KMS-11 (cell line): ENCODE data around the gene ATE1.

Experiments used
- H2AFZ ChIP-seq: fragments of 200-600 bp; sonication (generic); 2 replicates; pipeline ENCODE4 v1.6.1; 2016; ENCODE audit warnings: antibody characterized with exemption, mixed run types, low read depth
- H3K27ac ChIP-seq: fragments of 200-600 bp; sonication (generic); 2 replicates; pipeline ENCODE4 v1.6.1; 2016; ENCODE audit warnings: mild to moderate bottlenecking, mixed run types
- H3K27me3 ChIP-seq: fragments of 200-600 bp; sonication (generic); 2 replicates; pipeline ENCODE4 v1.6.1; 2017; ENCODE audit warnings: mild to moderate bottlenecking, low read depth, mixed run types, moderate library complexity; ENCODE audit not compliant: insufficient read depth
- H3K36me3 ChIP-seq: fragments of 200-600 bp; sonication (generic); 2 replicates; pipeline ENCODE4 v1.6.1; 2017; ENCODE audit warnings: mild to moderate bottlenecking, mixed run types; ENCODE audit not compliant: insufficient read depth
- H3K4me1 ChIP-seq: fragments of 200-600 bp; sonication (generic); 2 replicates; pipeline ENCODE4 v1.6.1; 2016; ENCODE audit warnings: mild to moderate bottlenecking, low read depth, mixed run types; ENCODE audit not compliant: poor library complexity, severe bottlenecking
- H3K4me2 ChIP-seq: fragments of 200-600 bp; sonication (generic); 2 replicates; pipeline ENCODE4 v1.7.0; 2016; ENCODE audit warnings: mild to moderate bottlenecking, mixed run types
- H3K4me3 ChIP-seq: fragments of 200-600 bp; sonication (generic); IDR thresholded peaks from 2 replicates; pipeline ENCODE4 v1.6.1; 2017; ENCODE audit warnings: low read depth, low read length, mixed read lengths; ENCODE audit not compliant: insufficient read depth
- H3K79me2 ChIP-seq: fragments of 200-600 bp; sonication (generic); 2 replicates; pipeline ENCODE4 v1.6.1; 2016; ENCODE audit warnings: low read depth, mixed run types; ENCODE audit not compliant: insufficient read depth
- H3K9ac ChIP-seq: fragments of 200-600 bp; sonication (generic); 2 replicates; pipeline ENCODE4 v1.6.1; 2016; ENCODE audit warnings: mild to moderate bottlenecking, mixed run types
- H4K20me1 ChIP-seq: fragments of 200-600 bp; sonication (generic); 2 replicates; pipeline ENCODE4 v1.6.1; 2016; ENCODE audit warnings: mild to moderate bottlenecking, mixed run types; ENCODE audit not compliant: insufficient read depth
- CTCF ChIP-seq: fragments of 200-600 bp; sonication (generic); conservative IDR thresholded peaks from 2 replicates; pipeline ENCODE4 v1.6.1; 2017; ENCODE audit warnings: low read depth, mild to moderate bottlenecking, antibody characterized with exemption, low read length, moderate library complexity, mixed read lengths

The ATE1 gene

GRCh38 chr10:121822724-121823123 is 105.1 kb downstream of the ATE1 start:
- H3K4me3 ChIP-seq: no peak overlapping the region

GRCh38 chr10:121822180-121822579 is 105.7 kb downstream of the ATE1 start:
- no peaks in the 10 kb centered on the region for H3K36me3 ChIP-seq
- H4K20me1 ChIP-seq: no peaks in the 10 kb centered on the region
- H3K79me2 ChIP-seq: no peaks in the 10 kb centered on the region
- no peak overlapping the region for H3K4me2 ChIP-seq
- no peaks in the 10 kb centered on the region for H3K4me1 ChIP-seq
- H2AFZ ChIP-seq: no peak overlapping the region
- no peak overlapping the region for H3K9ac ChIP-seq
- no peak overlapping the region for H3K27ac ChIP-seq
- H3K4me3 ChIP-seq: no peak overlapping the region
- no peak for TF ChIP-seq CTCF
- no peaks in the 10 kb centered on the region for H3K27me3 ChIP-seq

More at GRCh38 chr10:121822724-121823123, 105.1 kb downstream of the ATE1 start:
- H3K4me1 ChIP-seq: no peaks in the 10 kb centered on the region
- no peak overlapping the region for H3K4me2 ChIP-seq
- no peaks in the 10 kb centered on the region for H3K79me2 ChIP-seq
- no peaks in the 10 kb centered on the region for H3K36me3 ChIP-seq
- H4K20me1 ChIP-seq: no peaks in the 10 kb centered on the region
- no peak overlapping the region for H3K9ac ChIP-seq
- no peak overlapping the region for H3K27ac ChIP-seq
- H3K27me3 ChIP-seq: no peaks in the 10 kb centered on the region
- no peak for TF ChIP-seq CTCF
- H2AFZ ChIP-seq: no peak overlapping the region

- H3K36me3 ChIP-seq: no peaks in the 10 kb centered on the region
- no peak overlapping the region for H3K4me3 ChIP-seq
- H3K4me1 ChIP-seq: no peaks in the 10 kb centered on the region
- no peak overlapping the region for H3K4me2 ChIP-seq
- H3K27me3 ChIP-seq: no peaks in the 10 kb centered on the region
- no peaks in the 10 kb centered on the region for H3K79me2 ChIP-seq
- no peak overlapping the region for H2AFZ ChIP-seq
- no peak for TF ChIP-seq CTCF
- H3K9ac ChIP-seq: no peak overlapping the region
- H4K20me1 ChIP-seq: no peaks in the 10 kb centered on the region
- H3K27ac ChIP-seq: no peak overlapping the region
Measured at GRCh38 chr10:121819049-121819448, 108.8 kb downstream of the ATE1 start.

- Histone ChIP-seq H2AFZ (no peak overlapping the region), H3K27ac (no peak overlapping the region), H3K79me2 (no peaks in the 10 kb centered on the region), H3K9ac (no peak overlapping the region), H3K27me3 (no peaks in the 10 kb centered on the region), H3K4me1 (no peaks in the 10 kb centered on the region), H3K4me2 (no peak overlapping the region), H4K20me1 (no peaks in the 10 kb centered on the region), H3K36me3 (no peaks in the 10 kb centered on the region), H3K4me3 (no peak overlapping the region)
- TF ChIP-seq CTCF: no peak
Measured at GRCh38 chr10:121818599-121818998, 109.2 kb downstream of the ATE1 start.
